NCI-H1048 (cell line): ENCODE measurements around the gene SNTN.

Source experiments
- DNase-seq: peaks from one replicate; lab custom pipeline; 2025; lab: John Stamatoyannopoulos, UW

The SNTN gene

DNA sequence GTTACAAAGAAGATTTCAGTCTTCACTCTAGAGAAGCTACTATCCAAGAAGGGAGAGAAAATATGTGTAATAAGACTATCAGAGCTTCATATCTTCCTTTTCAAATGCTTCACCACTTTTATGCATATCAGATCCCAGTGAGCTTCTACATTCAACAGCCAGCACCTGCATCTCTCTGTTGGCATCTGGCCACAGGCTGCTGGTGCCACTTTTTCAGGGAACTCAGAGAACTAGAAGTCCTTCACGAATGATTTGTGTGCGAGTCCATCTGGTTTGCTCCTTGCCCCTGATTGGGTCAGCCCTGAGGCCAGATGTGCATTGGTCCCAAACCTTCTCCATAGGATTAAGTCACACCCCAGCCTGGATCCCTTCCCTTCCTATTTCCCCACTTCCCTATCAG is 22.1 kb downstream of the SNTN start:
- no peak for DNase-seq

DNA sequence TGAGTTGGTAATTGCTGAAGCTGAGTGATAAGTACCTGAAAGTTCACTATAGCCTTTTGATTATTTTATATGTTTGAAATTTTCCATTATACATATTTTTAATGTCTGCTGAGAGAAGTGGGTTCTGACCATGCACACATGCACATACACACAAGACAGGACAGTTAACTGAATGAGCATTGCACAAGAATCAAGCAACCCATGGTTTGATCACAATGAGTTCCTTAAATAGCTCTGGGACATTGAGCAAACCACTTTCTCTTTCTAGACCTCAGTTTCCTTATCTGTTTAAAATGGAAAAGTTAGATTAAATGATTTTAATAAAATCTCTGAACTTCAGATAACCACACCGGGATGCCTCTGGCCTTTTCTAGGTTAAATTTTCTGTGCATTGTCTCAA is 26.7 kb downstream of the SNTN start:
- DNase-seq: no peak

DNA sequence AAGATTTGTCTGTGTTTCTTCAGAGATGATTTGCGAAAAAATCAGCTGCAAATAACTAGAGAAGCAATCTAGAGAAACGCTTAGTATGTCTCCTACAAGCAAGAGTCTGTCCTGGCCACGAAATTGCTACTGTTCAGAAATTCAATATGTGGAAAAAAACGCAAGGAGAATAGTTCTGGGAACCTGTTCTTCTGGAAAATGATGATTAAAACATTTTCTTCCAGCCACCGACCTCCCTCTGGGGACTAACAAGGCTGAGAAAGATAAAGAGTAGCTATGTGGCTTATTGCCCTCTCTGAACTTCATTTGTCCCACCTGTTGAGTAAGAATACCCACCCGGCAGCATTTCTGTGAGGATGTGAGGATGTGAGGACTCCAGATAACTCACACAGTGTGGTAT is 31.6 kb downstream of the SNTN start:
- no peak for DNase-seq

DNA sequence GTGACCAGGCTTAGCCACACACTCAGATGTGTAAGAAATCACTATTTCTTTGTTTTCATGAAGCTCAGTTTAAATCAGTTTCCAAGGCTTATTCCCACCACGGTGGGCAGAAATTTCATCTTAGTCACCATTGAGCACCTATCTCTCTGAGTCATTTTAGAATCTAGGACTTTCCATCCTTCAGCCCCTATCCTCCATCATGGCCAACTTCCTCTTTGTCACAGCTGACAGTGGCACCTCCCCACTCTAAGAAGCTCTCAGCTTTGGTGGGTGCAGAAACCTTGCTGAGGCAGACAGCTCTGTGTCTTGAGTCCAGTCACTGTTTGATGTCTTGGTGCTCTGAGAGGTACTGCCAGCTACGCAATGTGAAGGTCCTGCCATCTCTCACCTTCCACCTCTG is 32.9 kb downstream of the SNTN start:
- no peak for DNase-seq

DNA sequence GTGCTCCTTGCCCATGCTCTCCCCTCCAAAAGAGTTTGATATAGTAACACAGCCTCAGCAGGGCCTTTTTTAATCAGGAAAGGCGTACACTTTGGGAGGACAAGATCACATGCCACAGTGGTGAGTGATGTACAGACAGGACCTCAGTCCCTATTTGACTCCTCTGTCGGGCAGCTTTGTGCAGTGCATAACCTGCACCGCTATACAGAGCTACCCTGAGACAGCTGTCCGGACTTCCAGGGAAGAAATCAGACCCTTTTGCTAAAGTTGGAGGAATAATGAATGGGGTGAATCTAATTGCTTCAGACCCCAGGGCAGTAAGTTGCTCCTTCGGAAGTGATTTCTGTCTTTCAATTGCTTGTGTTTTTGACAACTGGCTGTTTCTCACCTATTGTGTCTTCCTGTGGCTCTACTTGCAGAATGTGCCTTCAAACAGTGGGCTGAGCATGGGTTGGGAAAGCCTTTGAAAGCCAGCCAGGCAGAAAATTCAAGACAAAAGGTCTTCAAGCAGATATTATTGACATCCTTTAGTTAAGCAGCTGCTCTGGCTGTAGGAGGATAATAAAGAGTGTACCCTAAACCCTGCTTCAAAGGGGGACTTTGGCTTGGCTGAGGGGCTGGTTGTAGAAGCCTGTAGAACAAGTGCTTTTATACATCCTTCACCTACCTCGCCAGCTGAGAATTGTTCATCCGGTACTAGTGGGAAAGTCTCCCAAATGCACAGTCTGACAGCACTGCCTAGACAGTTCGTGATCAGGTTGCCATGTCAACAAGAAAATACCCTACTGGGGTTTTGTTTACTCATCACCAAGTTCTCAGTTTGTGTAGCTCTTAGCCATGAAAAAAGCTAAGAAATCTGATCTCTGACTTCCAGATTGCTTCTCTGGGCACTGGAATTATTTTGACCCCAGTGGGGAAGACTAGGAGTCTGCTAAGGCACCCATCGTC is 35.1 kb downstream of the SNTN start:
- DNase-seq: no peak

DNA sequence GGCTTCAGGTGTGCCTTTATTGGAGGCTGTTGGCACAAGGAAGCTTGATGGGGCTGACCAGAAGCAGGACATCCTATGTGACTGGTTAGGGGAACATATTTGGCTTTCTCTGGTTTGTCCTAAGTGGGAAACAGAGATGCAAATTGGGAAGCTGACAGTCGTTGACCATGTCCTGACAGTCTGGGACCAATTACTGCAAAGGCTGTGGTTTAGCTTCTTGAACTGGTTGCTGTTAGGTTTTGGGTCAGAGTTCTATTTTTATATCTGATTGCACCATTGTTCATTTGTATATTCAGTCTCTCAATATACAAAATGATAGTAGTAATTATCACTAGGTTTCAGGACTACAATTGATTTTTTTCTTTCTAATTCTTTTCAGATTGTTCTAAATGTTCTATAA is 36.8 kb downstream of the SNTN start:
- no peak for DNase-seq

DNA sequence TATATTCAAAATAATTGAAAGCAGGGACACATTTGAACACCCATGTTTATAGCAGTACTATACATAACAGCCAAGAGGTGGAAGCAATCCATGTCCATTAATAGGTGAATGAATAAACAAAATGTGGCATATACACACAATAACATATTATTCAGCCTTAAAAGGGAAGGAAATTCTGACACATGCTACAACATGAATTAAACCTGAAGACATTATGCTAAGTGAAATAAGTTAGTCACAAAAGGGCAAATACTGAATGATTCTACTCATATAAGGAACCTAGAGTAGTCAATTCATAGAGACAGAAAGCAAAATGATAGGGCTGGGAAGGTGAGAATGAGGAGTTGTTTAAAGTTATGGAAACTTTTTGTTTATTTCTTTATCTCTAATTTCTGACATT is 40.9 kb downstream of the SNTN start:
- no peak for DNase-seq

DNA sequence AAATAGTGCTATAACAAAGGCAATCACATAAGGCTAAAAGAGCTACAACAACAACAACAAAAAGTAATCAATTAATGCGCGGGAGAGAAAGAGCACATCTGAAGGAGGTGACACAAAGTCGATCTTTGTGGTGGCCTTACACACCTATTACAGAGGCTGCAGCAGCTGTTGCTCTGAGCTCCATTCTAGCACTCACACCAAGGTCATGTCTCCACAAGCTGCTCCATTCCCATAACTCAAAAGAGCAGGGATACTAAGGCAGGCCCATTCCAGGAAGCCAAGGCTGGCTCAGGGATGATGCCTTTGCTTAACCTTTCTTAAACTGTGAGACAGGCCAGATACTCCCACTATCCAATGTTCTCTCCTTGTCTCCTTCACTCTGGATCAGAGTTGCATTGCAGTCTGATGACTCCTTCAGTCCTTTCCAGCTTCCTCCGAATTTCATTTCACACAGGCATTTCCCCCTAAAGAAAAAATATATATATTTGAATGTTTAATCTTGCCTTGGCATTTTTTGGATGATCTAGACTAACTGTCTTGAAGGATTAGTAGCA is 52.7 kb downstream of the SNTN start:
- no peak for DNase-seq

DNA sequence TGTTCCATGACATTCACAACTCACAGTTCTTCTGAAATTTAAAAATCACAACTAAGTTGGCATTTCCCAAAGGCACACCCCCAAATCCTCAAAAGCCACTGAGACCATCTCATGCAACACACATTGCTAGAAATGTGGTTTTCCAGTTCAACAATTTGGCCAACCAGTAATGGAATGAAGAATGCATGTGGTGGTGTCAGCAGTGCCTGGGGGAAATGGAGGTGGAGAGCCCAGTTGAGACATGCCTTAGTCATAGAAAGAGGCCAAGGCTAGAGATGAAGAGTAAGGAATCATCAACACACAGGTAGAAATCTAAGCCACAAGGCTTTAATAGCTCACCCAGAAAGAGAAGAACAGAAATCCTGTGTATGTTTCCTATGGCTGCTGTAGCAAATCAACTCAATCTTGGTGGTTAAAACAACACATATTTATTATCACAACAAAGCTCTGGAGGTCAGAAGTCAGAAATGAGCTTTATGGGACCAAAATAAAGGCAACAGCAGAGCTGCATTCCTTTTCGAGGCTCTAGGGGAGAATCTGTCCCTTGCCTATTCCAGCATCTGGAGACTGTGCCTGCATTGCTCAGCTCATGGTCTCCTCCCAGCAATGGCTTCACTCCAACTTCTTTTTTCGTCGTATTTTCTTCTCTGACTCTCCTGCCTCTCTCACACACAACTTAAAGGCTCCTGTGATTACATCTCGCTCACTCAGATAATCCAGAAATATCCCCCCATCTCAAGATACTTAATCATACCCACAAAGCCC is 54.0 kb downstream of the SNTN start:
- no peak for DNase-seq

DNA sequence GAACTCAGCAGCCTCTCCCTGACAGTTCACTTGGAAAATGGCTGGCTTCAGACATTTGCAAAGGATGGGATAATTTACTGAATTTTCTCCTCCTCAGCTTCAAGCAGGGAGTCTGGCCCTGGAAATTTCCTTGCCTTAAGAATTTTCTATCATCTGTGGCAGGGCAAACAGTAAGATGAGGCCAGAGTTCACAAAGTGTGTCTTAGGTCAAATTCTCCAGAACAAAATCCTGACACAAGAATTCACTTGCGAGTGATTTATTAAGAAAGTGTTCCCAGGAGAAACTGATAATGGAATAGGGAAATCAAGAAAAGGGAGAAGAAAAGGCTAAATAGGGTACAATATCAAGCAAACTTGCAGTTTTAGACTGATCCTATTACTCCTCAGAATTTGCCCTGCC is 55.3 kb downstream of the SNTN start:
- no peak for DNase-seq

DNA sequence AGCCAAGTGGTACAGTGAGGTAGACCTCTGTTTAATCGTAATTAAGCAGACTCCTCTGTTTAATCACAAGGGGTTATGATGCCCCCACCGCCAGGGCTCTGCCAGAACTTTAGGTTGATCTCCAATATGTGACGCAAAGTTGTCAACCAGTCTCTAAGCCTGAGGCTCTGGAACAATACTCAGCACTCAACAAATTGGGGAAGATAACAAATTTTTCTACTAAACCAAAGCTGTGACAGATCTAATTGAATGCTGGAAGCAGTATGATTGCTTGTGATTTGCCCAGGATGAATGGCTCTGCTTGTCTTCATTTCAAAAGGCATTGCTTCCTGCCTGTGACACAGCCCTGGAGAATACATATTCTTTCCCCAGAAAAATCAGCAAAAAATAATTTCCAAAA is 57.1 kb downstream of the SNTN start:
- no peak for DNase-seq
